Right renal cortex interstitium (tissue), 3 donors: Measurements from ENCODE around the gene CA10. TPM values are rescaled to one million over a fixed set of nuclear protein-coding genes. Genes with fewer than 3 reads are reported as not detected.

Experiments
- DNase-seq, 3 donors: peaks; one replicate each; pipeline ENCODE4 v3.0.0-alpha.2; 2013; ENCODE audit warnings: low read depth in 3 of 3, low spot score in 2 of 3
- polyA plus RNA-seq, 3 donors: library from polyadenylated mRNA; unstranded; fragments of 120-200 nt; gene quantifications; one replicate each; pipeline ENCODE4 v1.2.1, GENCODE V29; 2013; ENCODE audit not compliant: insufficient read length in 3 of 3

CA10 gene
- polyA plus RNA-seq, 3 donors = 15.2 to 23.4 (median 17.3) TPM

DNA sequence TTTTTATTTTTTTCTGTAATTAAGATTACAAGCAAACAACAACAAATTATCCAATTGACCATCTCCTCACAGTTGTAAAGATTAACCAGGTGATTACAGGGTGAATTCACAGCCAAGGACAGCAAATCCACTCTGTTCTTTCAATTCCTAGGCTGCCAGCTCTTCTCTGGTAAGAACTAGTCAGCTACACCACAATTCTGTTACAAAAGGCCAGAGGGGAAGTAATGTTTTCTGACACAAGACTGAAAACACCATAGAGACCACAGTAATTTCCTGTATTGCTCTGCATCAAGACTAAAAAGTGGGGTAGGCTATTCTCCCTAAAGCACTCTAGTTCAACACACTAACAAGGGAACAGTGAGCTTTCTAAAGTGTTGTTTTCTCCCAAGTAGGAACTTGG lies 10.6 kb downstream of the CA10 start:
- no peak for DNase-seq

DNA sequence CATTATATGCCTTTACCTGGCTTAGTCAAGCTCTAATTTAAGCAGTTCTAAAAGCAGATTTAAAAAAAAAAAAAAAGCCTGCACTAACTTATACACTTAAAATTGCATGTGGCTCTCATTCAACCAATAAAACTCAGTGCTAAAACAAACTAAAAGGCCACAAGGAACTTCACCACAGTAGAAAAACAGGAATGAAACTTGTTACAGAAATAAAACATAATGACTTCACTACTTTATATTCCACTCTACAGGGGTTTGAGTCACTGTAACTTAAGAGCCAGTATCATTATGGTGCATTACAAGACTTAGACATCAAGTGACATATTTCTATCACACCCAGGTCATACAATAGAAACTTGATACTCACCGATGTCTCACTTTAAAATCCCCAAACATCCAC lies 11.1 kb downstream of the CA10 start:
- no peak for DNase-seq

DNA sequence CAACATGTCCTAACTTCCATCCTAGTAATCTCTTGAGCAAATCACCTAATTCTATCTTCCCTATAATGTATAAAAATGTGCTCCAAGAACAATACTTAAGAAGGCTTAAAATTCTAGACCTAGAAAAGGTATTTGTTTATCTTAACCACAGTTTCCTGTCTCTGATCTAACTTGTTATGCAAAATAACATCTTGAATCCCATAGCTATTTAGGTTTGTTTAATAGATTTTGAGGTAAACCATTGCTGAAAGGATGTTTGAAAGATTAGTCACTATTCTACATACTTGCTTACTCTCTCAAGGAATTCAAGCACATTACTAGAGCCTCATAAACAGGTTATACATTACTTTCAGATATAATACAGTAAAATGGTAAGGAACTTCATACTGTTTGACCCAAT lies 13.0 kb downstream of the CA10 start:
- DNase-seq = no peak

DNA sequence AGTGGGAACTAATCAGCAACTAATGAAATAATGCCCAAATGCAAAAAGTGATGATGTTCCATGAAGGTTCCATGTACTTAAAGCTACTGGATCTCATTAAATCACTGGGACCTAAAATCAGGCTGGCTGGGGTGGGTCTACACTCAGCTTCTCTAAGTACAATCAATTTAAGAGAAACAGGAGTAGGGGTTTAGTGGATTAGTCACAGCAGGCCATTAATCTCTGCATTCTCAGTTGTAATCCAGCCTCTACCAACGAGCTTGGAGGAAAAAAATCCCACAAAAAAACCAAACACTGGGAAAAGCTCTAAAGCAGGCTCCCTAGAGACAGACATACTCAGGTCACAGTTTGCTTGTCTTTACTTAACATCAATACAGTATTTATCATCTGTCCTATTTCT lies 15.0 kb downstream of the CA10 start:
- DNase-seq = no peak

DNA sequence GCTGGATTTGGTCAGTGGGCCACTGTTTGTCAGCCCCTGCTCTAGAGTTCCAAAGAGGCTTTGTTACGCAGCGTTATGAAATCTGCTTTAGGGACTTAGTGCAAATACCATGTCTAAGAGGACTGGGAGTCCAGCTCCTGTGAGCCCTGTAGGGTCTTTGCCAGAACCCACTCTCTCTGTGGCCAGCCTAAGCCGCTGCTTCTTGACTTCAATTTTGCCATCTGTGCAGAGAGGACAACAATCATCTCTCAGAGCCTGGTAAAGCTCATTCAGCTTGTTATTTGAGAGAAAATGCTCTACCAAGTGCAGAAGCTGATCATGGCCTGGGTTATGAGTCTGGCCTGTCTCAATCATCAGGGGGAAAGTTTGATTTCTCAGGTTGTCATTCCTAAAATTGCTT lies 17.9 kb downstream of the CA10 start:
- DNase-seq = no peak

DNA sequence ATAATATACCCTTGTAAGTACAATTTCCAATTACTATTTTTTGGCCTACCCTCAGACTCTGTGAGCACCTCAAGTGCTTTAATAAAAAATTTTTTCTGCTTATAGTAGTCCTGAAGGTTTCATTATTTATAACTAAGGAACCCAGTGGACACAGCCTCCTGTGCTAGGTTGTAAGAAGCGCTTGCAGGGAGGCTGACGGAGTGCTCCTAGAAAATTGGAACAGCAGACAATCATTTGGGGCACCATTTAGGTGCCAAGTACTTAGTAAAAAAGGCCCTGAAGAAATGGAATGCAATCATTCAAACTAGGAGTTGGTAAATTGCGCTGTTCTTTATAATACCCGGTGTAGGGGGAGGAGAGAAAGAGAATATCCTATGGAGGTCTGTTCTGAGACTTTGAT lies 19.8 kb downstream of the CA10 start:
- no peak for DNase-seq

DNA sequence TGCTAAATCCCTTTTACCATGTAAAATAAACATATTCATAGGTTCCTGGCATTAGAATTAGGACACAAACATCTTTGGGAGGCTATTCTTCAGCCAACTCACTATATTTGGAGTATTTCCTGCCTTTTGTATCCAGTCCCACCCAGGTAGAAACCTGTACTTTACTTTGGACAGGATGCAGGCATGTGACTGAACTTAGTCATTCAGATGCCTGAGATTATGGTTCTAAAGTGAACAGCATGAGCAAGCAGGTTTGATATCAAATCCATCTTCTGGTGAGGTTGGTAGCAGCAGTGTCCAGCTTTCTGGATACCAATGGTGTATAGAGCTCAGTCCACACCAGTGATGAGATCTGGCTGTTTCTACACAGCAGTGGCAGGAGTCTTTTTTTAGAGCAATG lies 20.2 kb downstream of the CA10 start:
- no peak for DNase-seq

DNA sequence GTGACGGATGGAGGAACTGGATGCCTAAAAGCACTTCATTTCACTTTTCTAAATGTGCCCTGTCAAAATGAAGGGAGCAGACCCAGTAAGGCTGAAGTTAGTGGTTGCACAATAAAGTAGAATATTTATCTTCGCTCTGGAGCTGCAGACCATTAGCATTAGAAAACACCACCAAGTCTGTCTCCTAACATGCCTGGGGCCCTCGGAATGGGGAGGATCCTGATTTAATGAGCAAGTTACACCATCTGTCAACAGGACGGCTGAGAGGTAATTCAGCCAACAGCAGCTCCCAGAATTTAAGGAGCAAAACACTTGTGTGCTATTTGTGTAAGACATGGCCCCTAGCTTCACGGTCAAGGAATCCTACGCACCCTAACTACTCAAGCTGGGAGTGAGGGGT lies 22.3 kb downstream of the CA10 start:
- no peak for DNase-seq

DNA sequence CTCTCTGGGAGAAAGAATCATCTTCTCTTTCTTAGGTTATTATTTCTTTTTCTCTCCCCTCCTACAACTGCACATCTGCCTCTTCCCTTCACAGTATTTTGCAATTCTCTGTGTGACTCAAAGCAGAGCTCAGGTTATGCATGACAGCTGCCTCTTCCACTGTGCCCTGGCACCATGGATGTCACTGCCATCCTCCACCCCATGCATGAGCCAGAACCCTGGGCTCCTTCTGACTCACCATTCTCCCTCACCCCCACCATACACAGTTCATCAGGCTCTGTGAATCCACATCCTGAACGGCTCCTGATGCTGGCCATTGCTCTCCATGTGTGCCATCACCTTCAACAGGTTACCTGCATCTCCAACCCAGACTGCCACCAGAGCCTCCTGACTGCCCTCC lies 23.9 kb downstream of the CA10 start:
- no peak for DNase-seq

DNA sequence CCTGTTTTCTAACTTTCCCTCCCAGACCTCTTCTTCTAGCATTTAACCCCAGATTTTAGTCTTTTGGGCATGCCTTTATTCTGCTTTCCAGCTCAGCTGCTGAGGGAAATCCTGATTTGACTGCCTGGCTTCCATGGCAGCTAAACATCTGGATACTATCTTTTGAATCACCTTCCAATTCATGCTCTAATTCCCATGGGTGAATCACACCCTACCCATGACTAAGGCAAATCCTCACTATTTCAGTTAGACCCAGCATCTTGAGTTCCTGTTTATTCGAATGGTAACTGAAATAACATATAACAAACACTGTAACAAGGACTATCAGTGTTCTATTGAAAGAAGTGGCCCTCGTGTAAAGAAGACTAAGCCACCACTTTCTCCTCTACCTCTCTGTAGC lies 29.8 kb downstream of the CA10 start:
- DNase-seq = no peak

DNA sequence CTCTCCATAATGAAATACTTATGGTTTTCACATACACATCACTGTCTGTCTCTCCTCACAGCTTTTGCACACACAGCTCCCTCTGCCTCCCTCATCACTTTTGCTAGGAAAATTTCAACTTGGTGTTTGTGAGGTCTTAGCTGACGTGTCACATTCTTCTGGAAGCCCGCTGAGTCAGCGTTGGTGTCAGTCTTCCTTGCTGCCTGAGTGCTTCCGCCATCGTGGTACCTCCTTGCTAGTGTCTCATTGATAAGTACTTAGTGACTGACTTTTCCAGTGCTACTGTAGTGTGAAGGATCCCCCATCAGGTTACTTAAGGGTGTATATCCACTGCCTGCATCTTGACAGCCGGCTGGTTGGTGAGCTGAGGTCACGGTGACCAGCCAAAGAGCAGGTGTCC lies 33.5 kb downstream of the CA10 start:
- no peak for DNase-seq

DNA sequence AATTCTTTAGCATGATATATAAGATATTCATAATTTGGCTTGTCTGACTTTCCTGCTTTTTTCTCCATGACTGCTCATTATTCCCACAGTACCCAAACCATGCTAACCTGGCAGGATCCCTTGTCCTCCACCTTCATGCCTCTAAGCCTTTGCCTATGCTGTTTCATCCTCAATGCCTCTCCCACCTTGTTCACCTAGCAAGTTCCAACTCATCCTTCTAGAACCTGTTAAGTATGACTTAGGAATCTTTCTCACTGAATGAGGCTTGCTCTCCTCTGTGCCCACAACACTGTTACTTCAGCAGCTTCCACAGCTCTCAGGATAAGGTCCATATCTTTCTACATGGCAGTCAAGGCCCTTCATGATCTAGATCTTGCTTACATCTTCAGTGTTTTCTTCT lies 34.0 kb downstream of the CA10 start:
- no peak for DNase-seq

DNA sequence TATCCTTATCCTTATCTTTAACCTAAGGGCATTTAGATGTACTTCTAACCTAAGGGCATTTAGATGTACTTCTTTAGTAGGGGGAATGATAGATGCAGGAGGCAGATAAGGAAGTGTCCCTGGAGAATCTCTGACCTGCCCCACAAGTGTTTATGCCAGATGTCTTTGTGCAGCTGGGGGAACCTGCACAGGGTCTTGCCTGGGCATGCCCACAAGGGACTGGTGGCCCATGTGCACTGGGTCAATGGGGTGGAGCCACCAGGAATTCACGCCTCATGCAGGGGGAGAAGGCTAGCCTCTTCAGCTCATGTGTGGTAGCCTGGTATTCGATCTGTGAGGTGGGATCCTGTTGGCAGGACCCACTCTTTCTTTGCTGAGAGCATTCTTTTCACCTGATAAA lies 38.0 kb downstream of the CA10 start:
- no peak for DNase-seq

DNA sequence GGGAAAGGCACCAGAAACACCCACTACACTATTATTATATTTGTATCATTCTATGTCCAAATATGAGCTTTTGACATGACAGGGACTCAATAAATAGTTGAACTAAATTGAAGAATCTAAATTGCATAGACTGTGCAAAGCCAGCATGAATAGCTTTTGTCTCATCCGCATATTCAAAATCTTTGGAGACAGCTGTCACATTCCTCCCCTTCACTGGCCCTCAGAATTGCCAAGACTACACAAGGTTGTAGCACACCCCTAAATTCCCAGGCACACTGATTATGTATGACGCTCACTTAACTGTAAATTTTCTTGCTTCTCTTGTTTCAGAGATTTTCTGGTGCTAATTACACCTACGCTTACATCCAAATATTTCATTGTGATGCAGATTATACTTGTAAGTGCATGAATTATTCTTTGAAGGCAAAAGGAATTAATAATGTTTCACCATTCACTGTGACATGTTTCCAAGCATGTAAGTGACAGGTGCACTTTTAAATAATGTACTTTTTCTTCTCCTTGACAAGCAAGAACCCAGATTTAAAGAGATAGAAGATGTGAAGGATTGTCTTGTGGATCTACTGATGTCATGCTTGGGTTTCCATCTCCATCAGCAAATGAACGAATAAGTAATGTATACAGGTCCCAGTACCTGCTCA lies 47.5 kb downstream of the CA10 start:
- DNase-seq = no peak

DNA sequence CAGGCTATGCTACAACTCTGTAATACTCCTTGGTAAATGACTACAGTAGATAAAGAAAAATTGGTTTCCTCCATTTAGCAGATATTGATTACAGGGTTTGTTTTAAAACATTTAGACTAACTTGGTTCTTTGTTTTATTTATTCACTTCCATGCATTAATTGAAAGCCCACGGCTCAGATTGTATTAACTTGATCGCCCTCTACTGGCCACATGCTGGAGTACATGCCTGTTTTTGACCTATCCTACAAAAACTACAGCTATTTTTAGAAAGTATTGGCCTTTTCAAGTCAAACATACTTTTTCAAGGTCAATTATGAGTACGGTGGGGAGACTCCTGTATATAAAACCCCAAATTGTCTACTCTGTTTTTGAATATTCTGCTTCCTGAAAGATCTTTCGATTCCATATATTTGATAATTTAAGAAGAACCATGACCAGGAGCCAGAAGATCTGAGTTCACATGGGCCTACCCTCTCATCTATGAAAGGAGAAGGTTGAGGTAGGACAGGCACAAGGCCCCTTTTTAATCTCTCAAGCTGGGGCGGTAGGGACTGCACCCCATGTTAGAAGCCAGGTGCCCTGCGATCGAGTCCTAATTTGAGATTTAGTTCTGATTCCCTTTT lies 51.8 kb downstream of the CA10 start:
- DNase-seq = peak; percentile 24 to 41 (median 40)

DNA sequence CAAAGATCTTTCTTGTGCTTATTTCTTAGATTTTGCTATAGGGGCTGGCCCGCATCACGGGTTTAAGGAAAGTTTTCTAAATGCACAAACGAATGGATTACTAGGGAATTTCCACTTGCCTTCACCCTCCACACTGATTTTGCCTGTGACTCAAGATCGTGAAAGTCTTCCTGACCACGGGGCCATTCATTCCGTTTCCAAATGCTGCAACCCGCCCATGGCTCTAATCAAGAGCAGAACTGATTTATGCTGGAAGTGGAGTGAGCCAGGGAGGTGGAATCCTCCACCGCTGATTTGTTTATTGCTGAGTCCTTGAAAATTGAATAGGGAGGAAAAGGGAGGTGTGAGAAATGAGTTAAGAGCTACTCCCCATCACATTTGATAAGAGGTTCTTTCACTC lies 52.4 kb downstream of the CA10 start:
- no peak for DNase-seq

DNA sequence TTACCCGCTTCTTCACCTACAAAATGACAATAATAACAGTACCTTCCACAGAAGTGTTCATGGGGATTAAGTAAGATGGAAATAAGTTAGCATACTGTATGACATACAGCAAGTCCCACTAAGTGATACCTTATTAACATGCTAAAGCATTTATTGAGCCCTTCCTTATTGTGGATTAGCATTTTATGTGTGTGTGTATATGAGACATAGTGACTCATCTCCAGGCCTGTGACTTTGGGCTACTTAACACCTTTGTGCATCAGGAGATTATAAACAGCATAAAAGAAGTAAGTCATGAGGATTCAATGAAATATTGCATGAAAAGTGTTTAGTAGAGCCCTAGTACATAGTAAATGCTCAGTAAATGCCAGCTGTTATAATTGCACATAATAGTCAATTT lies 52.9 kb downstream of the CA10 start:
- DNase-seq = no peak

DNA sequence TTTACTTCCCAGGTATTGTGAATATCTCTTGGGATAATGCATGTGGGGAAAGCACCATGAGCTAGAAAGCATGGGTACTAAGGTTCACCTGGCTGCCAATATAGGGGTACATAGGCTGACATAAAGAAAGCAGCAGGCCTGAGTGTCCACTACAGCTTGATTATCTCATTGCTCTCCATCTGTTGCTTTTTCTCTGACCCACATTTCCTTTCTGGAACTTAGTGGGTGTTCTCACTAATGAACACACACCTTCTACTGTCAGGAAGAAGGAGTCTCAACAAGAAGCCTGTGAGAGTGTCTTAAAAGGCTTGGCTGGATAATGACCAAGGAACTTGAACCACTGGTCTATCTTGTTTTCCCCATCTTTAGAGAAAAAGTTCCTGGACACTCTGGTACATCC lies 62.5 kb downstream of the CA10 start:
- DNase-seq = no peak

DNA sequence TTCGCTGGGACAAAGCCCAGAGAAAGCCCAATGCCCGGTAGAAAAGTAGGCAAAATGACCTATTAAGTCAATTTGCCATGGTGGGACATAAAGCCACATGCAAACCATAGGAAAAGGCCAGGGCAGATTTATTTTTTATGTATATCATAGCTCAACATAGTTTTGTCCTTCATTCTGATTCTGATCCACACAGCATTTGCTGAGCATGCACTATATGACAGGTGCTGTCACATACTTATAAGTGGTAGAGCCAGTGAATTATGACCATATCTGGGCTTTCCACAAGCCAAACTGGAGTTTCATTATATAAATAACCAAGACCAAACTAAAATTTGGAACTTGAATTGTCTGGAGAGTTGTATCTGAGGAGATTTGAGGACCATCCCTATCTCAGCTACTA lies 74.3 kb downstream of the CA10 start:
- DNase-seq = no peak

DNA sequence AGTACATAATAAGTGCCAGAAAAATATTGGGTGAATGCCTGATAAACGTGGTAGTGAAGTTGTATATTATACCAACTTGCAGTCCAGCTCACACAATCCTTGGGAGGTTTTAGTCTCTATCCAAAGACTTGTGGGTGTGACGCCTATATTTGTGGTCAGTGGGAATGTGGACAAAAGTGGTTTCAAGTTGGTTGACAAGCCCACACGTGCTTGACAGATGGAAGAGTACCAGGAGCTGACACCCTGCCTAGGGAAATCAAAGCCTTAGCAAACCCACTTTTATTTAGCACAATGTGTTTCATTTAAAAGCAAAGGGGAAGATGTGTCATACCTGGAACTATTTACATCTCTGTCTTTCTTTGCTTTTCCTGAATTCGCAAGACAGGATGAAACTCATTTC lies 79.0 kb downstream of the CA10 start:
- no peak for DNase-seq

DNA sequence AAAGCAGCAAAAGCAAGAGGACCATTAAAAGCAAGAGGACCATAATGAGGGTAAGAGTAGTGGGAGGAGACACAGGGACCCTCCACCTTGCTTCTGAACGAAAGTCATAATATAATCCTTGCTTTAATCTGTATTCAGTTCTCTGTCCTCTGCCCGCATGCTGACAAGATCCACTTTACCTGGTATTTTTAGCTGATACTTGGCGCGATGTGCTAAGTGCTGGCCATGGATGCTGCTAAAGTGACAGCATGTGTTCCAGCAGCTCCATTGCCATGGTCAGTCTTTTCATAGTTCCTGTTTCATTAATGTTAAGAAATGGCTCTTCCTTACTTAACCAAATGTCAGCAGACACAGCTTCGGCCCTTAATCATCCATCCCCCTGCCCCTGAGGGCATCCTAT lies 86.8 kb downstream of the CA10 start:
- no peak for DNase-seq

DNA sequence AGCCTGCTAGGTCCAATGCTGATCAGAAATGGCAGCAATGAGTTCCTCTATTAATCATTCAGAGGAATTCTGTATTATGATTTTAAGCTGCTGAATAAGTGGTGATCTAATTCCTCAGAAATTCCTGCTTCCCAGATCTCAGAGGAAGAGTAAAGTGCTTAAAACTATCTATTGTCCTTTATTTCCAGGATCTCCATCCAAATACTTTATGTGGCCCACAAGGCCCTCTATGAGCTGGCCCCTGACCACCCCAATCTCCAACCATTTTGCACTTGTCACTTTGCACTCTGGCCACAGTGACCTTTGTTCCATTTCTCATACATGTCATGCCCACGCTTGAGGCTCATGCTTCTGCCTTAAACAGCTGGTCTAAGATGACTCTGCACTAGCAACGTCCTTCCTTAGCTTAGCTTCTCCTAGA lies 93.7 kb downstream of the CA10 start:
- DNase-seq = no peak

DNA sequence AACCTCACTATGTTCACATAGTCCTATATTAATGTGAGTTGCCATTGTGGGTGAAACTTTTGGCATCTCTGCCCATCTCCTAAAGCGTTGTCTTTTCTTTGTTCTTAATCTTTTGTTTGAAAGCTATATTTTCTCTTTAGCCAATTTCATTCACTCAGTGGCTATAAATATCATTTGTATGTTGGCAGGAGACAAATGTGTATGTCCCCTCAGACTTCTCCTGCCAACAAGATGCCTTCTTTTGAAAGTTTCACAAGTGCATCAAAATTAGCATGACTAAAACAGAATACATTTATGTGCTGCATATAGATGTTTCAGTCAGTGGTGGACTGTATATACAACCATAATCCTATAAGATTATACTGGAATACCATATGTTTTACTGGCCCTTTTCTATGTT lies 109.0 kb downstream of the CA10 start:
- no peak for DNase-seq
